ENCODE results near the gene MRPL21.

- TF ChIP-seq CTCF (IDR thresholded peaks at IDR 0.05) (no peak), POLR2AphosphoS5 (IDR thresholded peaks at IDR 0.05) (peak; percentile 46), POLR2A (IDR thresholded peaks at IDR 0.05) (no peak), EP300 (IDR thresholded peaks at IDR 0.05) (no peak)
Observed at GRCh38 chr11:68890490-68891231, 13.0 kb downstream of the MRPL21 start.

All from gastroesophageal sphincter (tissue), 3 donors.